Psoas muscle (tissue), 8 donors: ENCODE results near the gene UBL3. TPM values are rescaled to one million over a fixed set of nuclear protein-coding genes. Genes with fewer than 3 reads are reported as not detected.

Experiments used
- ATAC-seq, 4 donors: fragments of 200-7000 bp; cut with Tn5 transposase; one replicate each; pipeline ENCODE4 v1.9.1; 2020; ENCODE audit warnings: moderate library complexity in 3 of 4, mild to moderate bottlenecking in 2 of 4
- DNase-seq, 2 donors: peaks; one replicate each; pipeline ENCODE4 v3.0.0-alpha.2; 2020
- H3K27ac ChIP-seq: fragments of 200-600 bp; one replicate; pipeline ENCODE4 v1.8.0; 2022
- H3K27me3 ChIP-seq, 3 donors: fragments of 200-600 bp in 1 of 3; one replicate each; pipeline versions ENCODE4 v1.6.1 to v1.8.0; 2013 to 2022; ENCODE audit warnings: low read length in 2 of 3, mild to moderate bottlenecking in 2 of 3, moderate library complexity in 1 of 3; ENCODE audit not compliant: insufficient read depth in 3 of 3
- H3K36me3 ChIP-seq, 2 donors: fragments of 200-600 bp in 1 of 2; one replicate each; pipeline versions ENCODE4 v1.6.1 to v1.8.0; 2013 to 2022; ENCODE audit warnings: low read depth in 1 of 2, mild to moderate bottlenecking in 1 of 2, moderate library complexity in 1 of 2; ENCODE audit not compliant: insufficient read depth in 1 of 2
- H3K4me1 ChIP-seq: fragments of 200-600 bp; one replicate; pipeline ENCODE4 v1.8.0; 2022
- H3K4me3 ChIP-seq: fragments of 200-600 bp; one replicate; pipeline ENCODE4 v1.8.0; 2022; ENCODE audit warnings: mild to moderate bottlenecking
- H3K9me3 ChIP-seq: fragments of 200-600 bp; one replicate; pipeline ENCODE4 v1.8.0; 2022
- CTCF ChIP-seq: fragments of 200-600 bp; IDR thresholded peaks from one replicate; pipeline ENCODE4 v1.8.0; 2022; ENCODE audit warnings: antibody characterized with exemption
- WGBS, 3 donors: extraction: QIAGEN DNeasy Blood & Tissue Kit; methylation state at CpG; one replicate each; pipeline versions ENCODE4 v1.1.6 to v1.1.7; 2013; 5-methylcytosine and 5-hydroxymethylcytosine counted together
- intact Hi-C, 2 donors: fragments of 100-400 bp; cut with DNase I; formaldehyde crosslinking; loops; one replicate each; pipeline versions ENCODE4 v1.11.0 to v1.14.2; 2022
- polyA plus RNA-seq, 3 donors: library from polyadenylated mRNA; stranded (reverse); fragments of 200-250 nt; gene quantifications; one replicate each; pipeline ENCODE4 v1.2.3, GENCODE V29; 2013
- total RNA-seq, 4 donors: library from RNA; stranded (reverse); fragmentation: NEBNext Ultra II Directional in 2 of 4; extraction: Animal tissue kit (Norgen Biotek cat#: 25700) in 2 of 4; gene quantifications; one replicate each; pipeline versions ENCODE4 v1.2.1 to v1.2.4, GENCODE V29; 2021 to 2023
- donor health status: healthy with polysubstance abuse.
- donor health status: DM: no; HTN: no; CAD: no; lungs with moderate emphysema.
- donor health status: Bipolar disorder and iron deficiency.
- donor health status: healthy.
- donor health status: DM: yes; HTN: yes; CAD: no.
- donor health status: DM: no; HTN: no; CAD: no.
- donor health status: DM: no; HTN: no; CAD: no.
- donor health status: DM: yes; HTN: yes; CAD: no.

Gene UBL3
- total and polyA plus RNA-seq, 7 donors, result 15.7 to 43.8 (median 22.8) TPM

GRCh38 chr13:29761815-29762214, 88.6 kb downstream of the UBL3 start:
- intact Hi-C loops, result no loop called here
- no peak for TF ChIP-seq CTCF
- DNase-seq, result no peak
- 67 to 70% (median 69%) methylated on average over 4 of the region's 4 CpGs for WGBS, 3 donors
- Histone ChIP-seq H3K4me1 (no peaks in the 10 kb centered on the region), H3K36me3 (peaks cover 0 to 16% of the 10 kb centered on the region in 2 donors), H3K27me3 (no peaks in the 10 kb centered on the region), H3K9me3 (no peaks in the 10 kb centered on the region), H3K4me3 (no peak overlapping the region), H3K27ac (no peak overlapping the region)
- no peak for ATAC-seq

- DNase-seq, result no peak
- no peaks in the 10 kb centered on the region for H3K4me1 ChIP-seq
- WGBS, 3 donors, result 64 to 80% (median 66%) methylated on average over 3 of the region's 3 CpGs
- TF ChIP-seq CTCF, result no peak
- no peak overlapping the region for H3K27ac ChIP-seq
- H3K9me3 ChIP-seq, result no peaks in the 10 kb centered on the region
- H3K4me3 ChIP-seq, result no peak overlapping the region
- no peak for ATAC-seq
- intact Hi-C loops, result no loop called here
- H3K36me3 ChIP-seq, result peaks cover 0 to 9% of the 10 kb centered on the region in 2 donors
- H3K27me3 ChIP-seq, result no peaks in the 10 kb centered on the region
Measured at GRCh38 chr13:29761160-29761559, 89.3 kb downstream of the UBL3 start.

GRCh38 chr13:29760544-29760943, 89.9 kb downstream of the UBL3 start:
- WGBS, 3 donors, result 89 to 97% (median 89%) methylated on average over 3 of the region's 3 CpGs

GRCh38 chr13:29758531-29759114, 91.8 kb downstream of the UBL3 start:
- DNase-seq (peak in 1 of 2 donors; percentile 18), ATAC-seq (no peak)
- intact Hi-C loops, result no loop called here
- H3K4me1 ChIP-seq, result no peaks in the 10 kb centered on the region
- H3K27me3 ChIP-seq, result no peaks in the 10 kb centered on the region
- H3K27ac ChIP-seq, result no peak overlapping the region
- TF ChIP-seq CTCF, result no peak
- no peaks in the 10 kb centered on the region for H3K9me3 ChIP-seq
- H3K36me3 ChIP-seq, result no peaks in the 10 kb centered on the region
- H3K4me3 ChIP-seq, result no peak overlapping the region
- WGBS, 3 donors, result 78 to 82% (median 80%) methylated on average over 9 of the region's 9 CpGs

More at GRCh38 chr13:29760544-29760943, 89.9 kb downstream of the UBL3 start:
- Histone ChIP-seq H3K36me3 (peaks cover 0 to 3% of the 10 kb centered on the region in 2 donors), H3K9me3 (no peaks in the 10 kb centered on the region), H3K4me1 (no peaks in the 10 kb centered on the region), H3K27me3 (no peaks in the 10 kb centered on the region), H3K4me3 (no peak overlapping the region), H3K27ac (no peak overlapping the region)
- no peak for TF ChIP-seq CTCF
- intact Hi-C loops, result no loop called here
- DNase-seq, result no peak
- no peak for ATAC-seq

GRCh38 chr13:29756506-29756905, 93.9 kb downstream of the UBL3 start:
- no peak for ATAC-seq

More at GRCh38 chr13:29756506-29756905, 93.9 kb downstream of the UBL3 start:
- Histone ChIP-seq H3K9me3 (no peaks in the 10 kb centered on the region), H3K4me3 (no peak overlapping the region), H3K27me3 (no peaks in the 10 kb centered on the region), H3K4me1 (no peaks in the 10 kb centered on the region), H3K27ac (no peak overlapping the region), H3K36me3 (no peaks in the 10 kb centered on the region)
- intact Hi-C loops, result no loop called here
- no peak for DNase-seq
- 69 to 77% (median 72%) methylated on average over 2 of the region's 2 CpGs for WGBS, 3 donors
- no peak for TF ChIP-seq CTCF
